ENCODE data around the gene FGD6. TPM values are rescaled to one million over a fixed set of nuclear protein-coding genes. Genes with fewer than 3 reads are reported as not detected.

The FGD6 gene
- total RNA-seq, 1 donor from 2014 or later: 5.7 TPM

DNA sequence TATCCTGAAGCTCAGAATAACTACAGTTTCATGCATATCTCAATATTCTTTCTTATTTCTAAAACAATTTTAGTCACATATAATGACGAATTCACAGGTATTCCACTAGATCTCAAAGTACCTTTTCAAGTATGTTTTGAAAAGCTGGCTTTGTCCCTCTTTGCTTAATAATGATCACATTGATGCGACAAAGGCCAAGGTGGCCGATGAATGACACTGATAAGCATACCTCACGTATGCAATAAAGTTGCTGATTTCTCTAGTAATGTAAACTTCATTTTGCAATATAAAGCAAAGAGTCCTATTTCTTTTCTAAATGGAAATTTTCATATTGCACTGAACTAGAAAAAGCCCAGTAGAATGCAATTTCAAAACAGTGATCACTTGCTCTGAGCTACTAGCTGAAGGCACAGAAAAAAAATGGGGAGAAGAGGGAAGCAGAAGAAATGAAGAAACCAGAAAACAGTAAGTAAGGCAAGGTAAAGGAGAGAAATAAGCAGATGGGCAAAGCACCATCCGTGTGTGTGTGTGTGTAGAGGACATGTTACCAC, 29.3 kb downstream of the FGD6 start:
- H3K4me1 ChIP-seq (ENCODE audit: control insufficient read depth in 3 of 3, insufficient read depth in 3 of 3, low read length in 3 of 3): no peaks in the 10 kb centered on the region
- H3K9ac ChIP-seq (ENCODE audit: low read depth in 1 of 3, low read length in 3 of 3): no peak overlapping the region
- H3K36me3 ChIP-seq (ENCODE audit: control insufficient read depth in 3 of 3, insufficient read depth in 3 of 3, low read length in 3 of 3): peaks cover 0 to 3% (median 2%) of the 10 kb centered on the region in 3 donors
- no peak overlapping the region for H3K27ac ChIP-seq (ENCODE audit: low read depth, low read length)
- H3K4me3 ChIP-seq (ENCODE audit: low read length in 3 of 3): no peak overlapping the region
- H3K9me3 ChIP-seq (ENCODE audit: control insufficient read depth in 3 of 3, low read length in 3 of 3): no peaks in the 10 kb centered on the region
- no peaks in the 10 kb centered on the region for H3K27me3 ChIP-seq (ENCODE audit: control insufficient read depth in 3 of 3, insufficient read depth in 3 of 3, low read length in 3 of 3)

DNA sequence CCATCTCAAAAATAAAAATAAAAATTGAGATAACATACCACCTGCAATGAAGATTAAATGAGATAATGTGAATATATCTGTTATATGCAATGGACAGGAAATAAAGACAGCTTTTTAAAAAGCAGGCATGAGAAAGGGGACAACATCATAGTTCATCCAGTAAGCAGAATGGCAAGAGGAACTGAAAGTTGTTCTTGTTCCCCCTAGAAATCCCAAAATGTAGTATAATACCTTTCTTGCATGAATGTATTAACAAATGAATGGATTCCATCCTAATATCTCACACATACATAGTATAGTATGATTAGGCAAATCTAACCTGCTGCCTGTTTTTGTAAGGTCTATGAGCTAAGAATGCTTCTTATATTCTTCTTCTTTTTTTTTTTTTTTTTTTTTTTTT, 31.4 kb downstream of the FGD6 start:
- no peak overlapping the region for H3K27ac ChIP-seq (ENCODE audit: low read depth, low read length)
- H3K9me3 ChIP-seq (ENCODE audit: control insufficient read depth in 3 of 3, low read length in 3 of 3): no peaks in the 10 kb centered on the region
- no peaks in the 10 kb centered on the region for H3K27me3 ChIP-seq (ENCODE audit: control insufficient read depth in 3 of 3, insufficient read depth in 3 of 3, low read length in 3 of 3)
- peaks cover 0 to 3% (median 2%) of the 10 kb centered on the region in 3 donors for H3K36me3 ChIP-seq (ENCODE audit: control insufficient read depth in 3 of 3, insufficient read depth in 3 of 3, low read length in 3 of 3)
- H3K9ac ChIP-seq (ENCODE audit: low read depth in 1 of 3, low read length in 3 of 3): no peak overlapping the region
- H3K4me1 ChIP-seq (ENCODE audit: control insufficient read depth in 3 of 3, insufficient read depth in 3 of 3, low read length in 3 of 3): no peaks in the 10 kb centered on the region
- H3K4me3 ChIP-seq (ENCODE audit: low read length in 3 of 3): no peak overlapping the region

DNA sequence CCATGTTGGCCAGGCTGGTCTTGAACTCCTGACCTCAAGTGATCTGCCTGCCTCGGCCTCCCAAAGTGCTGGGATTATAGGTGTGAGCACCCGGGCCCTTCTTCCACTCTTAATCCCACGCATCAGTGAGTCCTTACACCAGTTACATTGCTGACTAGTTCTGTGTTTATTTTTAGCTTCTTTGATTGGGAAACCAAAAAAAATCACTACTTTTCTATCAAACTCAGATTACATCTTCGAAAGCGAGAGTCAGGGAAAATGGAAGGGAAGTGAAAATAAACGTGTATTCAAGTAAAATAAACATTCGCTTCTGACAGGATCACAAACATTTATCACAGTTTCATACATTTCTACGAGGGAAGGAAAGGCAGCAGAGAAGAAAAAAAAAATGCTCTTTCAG, 32.2 kb downstream of the FGD6 start:
- Histone ChIP-seq H3K9me3 (ENCODE audit: control insufficient read depth in 3 of 3, low read length in 3 of 3) (no peaks in the 10 kb centered on the region), H3K27me3 (ENCODE audit: control insufficient read depth in 3 of 3, insufficient read depth in 3 of 3, low read length in 3 of 3) (no peaks in the 10 kb centered on the region), H3K4me3 (ENCODE audit: low read length in 3 of 3) (no peak overlapping the region), H3K9ac (ENCODE audit: low read depth in 1 of 3, low read length in 3 of 3) (no peak overlapping the region), H3K4me1 (ENCODE audit: control insufficient read depth in 3 of 3, insufficient read depth in 3 of 3, low read length in 3 of 3) (no peaks in the 10 kb centered on the region), H3K36me3 (ENCODE audit: control insufficient read depth in 3 of 3, insufficient read depth in 3 of 3, low read length in 3 of 3) (peaks cover 0 to 3% (median 2%) of the 10 kb centered on the region in 3 donors), H3K27ac (ENCODE audit: low read depth, low read length) (no peak overlapping the region)

DNA sequence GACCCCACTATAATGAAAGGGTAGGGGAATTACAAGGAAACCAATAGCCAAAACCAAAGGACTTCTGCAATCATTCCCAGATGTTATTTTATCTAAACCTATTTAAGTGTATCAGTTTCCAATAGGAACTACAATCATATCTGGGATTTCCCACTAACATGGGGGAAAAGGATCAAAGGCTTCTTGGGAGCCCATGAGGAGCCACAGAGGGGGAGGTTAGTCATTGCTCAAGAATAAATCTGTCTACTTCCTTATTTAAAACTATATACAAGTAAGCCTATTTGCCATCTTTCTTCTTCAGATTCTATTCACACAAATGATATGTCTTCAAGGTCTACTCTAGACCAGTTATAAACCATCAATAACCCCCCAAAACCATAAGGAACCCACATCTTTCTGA, 33.1 kb downstream of the FGD6 start:
- Histone ChIP-seq H3K9me3 (ENCODE audit: control insufficient read depth in 3 of 3, low read length in 3 of 3) (no peaks in the 10 kb centered on the region), H3K27me3 (ENCODE audit: control insufficient read depth in 3 of 3, insufficient read depth in 3 of 3, low read length in 3 of 3) (no peaks in the 10 kb centered on the region), H3K9ac (ENCODE audit: low read depth in 1 of 3, low read length in 3 of 3) (no peak overlapping the region), H3K4me3 (ENCODE audit: low read length in 3 of 3) (no peak overlapping the region), H3K4me1 (ENCODE audit: control insufficient read depth in 3 of 3, insufficient read depth in 3 of 3, low read length in 3 of 3) (no peaks in the 10 kb centered on the region), H3K27ac (ENCODE audit: low read depth, low read length) (no peak overlapping the region), H3K36me3 (ENCODE audit: control insufficient read depth in 3 of 3, insufficient read depth in 3 of 3, low read length in 3 of 3) (peaks cover 0 to 3% (median under 1%) of the 10 kb centered on the region in 3 donors)

DNA sequence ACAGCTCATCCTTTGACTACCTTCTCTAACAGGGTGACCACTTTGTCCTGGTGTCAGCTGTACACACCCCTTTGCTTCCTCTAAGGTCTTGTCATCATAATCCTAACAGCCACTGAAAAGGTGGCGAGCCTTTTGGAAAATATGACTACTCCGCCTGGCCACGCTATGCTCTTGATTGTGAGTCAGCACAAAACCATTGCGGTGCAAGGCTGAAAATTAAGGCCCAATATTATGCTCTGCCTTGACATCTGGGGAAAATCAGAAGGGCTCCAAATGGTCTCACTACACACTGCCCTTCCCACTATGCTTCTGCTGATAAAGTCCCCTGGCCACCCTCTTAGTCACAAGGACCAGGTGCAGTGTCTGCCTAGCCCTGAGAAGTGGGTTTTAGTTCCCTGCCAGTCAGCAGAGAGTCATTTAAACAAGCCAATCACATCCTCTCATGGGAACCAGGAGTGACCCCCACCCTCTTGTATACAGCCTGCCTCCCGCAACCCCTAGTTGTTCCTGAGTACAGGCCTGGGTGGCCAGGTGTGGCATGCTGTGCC, 34.3 kb downstream of the FGD6 start:
- Histone ChIP-seq H3K9ac (ENCODE audit: low read depth in 1 of 3, low read length in 3 of 3) (no peak overlapping the region), H3K27me3 (ENCODE audit: control insufficient read depth in 3 of 3, insufficient read depth in 3 of 3, low read length in 3 of 3) (no peaks in the 10 kb centered on the region), H3K9me3 (ENCODE audit: control insufficient read depth in 3 of 3, low read length in 3 of 3) (no peaks in the 10 kb centered on the region), H3K4me1 (ENCODE audit: control insufficient read depth in 3 of 3, insufficient read depth in 3 of 3, low read length in 3 of 3) (no peaks in the 10 kb centered on the region), H3K36me3 (ENCODE audit: control insufficient read depth in 3 of 3, insufficient read depth in 3 of 3, low read length in 3 of 3) (peaks cover 0 to 3% (median 0%) of the 10 kb centered on the region in 3 donors), H3K4me3 (ENCODE audit: low read length in 3 of 3) (no peak overlapping the region), H3K27ac (ENCODE audit: low read depth, low read length) (no peak overlapping the region)

DNA sequence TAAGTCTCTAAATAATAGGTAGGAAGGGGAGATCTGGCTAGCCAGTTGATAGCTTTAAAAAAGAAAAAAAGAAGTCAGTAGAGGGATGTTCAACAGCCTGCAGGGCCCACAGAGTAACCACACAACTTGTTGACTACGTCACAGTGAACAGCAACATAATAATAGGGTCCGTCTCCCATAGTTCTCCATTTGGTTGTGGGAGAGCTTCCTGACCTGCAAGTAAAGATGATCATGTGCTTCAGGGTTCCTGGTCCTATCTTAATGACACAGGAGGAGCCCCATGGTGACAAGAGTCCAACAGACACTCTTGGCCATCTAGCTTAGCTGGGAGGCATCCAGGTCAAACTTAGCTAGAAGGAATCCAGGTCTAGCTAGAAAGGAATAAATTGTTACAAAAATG, 36.2 kb downstream of the FGD6 start:
- no peak overlapping the region for H3K4me3 ChIP-seq (ENCODE audit: low read length in 3 of 3)
- H3K9ac ChIP-seq (ENCODE audit: low read depth in 1 of 3, low read length in 3 of 3): no peak overlapping the region
- no peak overlapping the region for H3K27ac ChIP-seq (ENCODE audit: low read depth, low read length)
- H3K27me3 ChIP-seq (ENCODE audit: control insufficient read depth in 3 of 3, insufficient read depth in 3 of 3, low read length in 3 of 3): no peaks in the 10 kb centered on the region
- H3K36me3 ChIP-seq (ENCODE audit: control insufficient read depth in 3 of 3, insufficient read depth in 3 of 3, low read length in 3 of 3): peaks cover 0 to 3% (median 0%) of the 10 kb centered on the region in 3 donors
- no peaks in the 10 kb centered on the region for H3K9me3 ChIP-seq (ENCODE audit: control insufficient read depth in 3 of 3, low read length in 3 of 3)
- no peaks in the 10 kb centered on the region for H3K4me1 ChIP-seq (ENCODE audit: control insufficient read depth in 3 of 3, insufficient read depth in 3 of 3, low read length in 3 of 3)

DNA sequence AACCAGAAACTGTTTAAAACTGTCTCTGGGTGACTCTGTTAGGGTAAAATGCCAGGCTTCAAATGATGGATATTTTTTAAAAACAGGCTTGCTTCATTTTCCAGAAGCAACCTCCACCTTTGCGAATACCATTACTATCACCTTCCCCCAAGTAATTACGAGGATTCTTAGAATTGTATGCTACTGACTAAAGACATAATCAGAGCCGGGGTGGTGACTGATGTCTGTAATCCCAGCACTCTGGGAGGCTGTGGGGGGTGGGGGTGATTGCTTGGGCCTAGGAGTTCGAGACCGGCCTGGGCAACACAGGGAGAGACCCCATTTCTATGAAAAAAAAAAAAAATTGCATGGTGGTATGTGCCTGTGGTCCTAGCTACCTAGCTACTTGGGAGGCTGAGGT, 38.3 kb downstream of the FGD6 start:
- Histone ChIP-seq H3K9me3 (ENCODE audit: control insufficient read depth in 3 of 3, low read length in 3 of 3) (no peaks in the 10 kb centered on the region), H3K4me1 (ENCODE audit: control insufficient read depth in 3 of 3, insufficient read depth in 3 of 3, low read length in 3 of 3) (peaks cover 0 to under 1% (median under 1%) of the 10 kb centered on the region in 3 donors), H3K27ac (ENCODE audit: low read depth, low read length) (no peak overlapping the region), H3K4me3 (ENCODE audit: low read length in 3 of 3) (no peak overlapping the region), H3K27me3 (ENCODE audit: control insufficient read depth in 3 of 3, insufficient read depth in 3 of 3, low read length in 3 of 3) (no peaks in the 10 kb centered on the region), H3K36me3 (ENCODE audit: control insufficient read depth in 3 of 3, insufficient read depth in 3 of 3, low read length in 3 of 3) (peaks cover 0 to 3% (median 0%) of the 10 kb centered on the region in 3 donors), H3K9ac (ENCODE audit: low read depth in 1 of 3, low read length in 3 of 3) (no peak overlapping the region)

DNA sequence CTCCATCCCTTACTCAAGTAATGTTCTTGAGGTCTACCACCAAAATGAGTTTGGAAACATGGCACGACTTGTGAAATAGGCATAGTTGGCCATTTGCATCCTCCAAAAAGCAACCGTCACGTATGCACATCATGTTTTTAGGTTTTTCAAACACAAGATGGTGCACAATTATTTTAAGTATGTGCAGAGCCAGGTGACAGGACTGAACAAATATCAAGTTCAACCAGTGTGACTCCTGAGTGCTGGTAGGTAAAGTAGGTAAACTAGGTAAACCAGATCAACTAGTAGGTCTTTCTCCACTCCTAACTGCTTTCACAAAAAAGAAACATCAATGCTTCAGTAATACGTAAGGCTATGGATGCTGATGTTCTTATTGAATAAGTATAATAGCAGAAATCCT, 39.1 kb downstream of the FGD6 start:
- no peaks in the 10 kb centered on the region for H3K9me3 ChIP-seq (ENCODE audit: control insufficient read depth in 3 of 3, low read length in 3 of 3)
- H3K27ac ChIP-seq (ENCODE audit: low read depth, low read length): no peak overlapping the region
- no peak overlapping the region for H3K4me3 ChIP-seq (ENCODE audit: low read length in 3 of 3)
- H3K27me3 ChIP-seq (ENCODE audit: control insufficient read depth in 3 of 3, insufficient read depth in 3 of 3, low read length in 3 of 3): no peaks in the 10 kb centered on the region
- H3K4me1 ChIP-seq (ENCODE audit: control insufficient read depth in 3 of 3, insufficient read depth in 3 of 3, low read length in 3 of 3): peaks cover 8 to 10% (median 9%) of the 10 kb centered on the region in 3 donors
- no peaks in the 10 kb centered on the region for H3K36me3 ChIP-seq (ENCODE audit: control insufficient read depth in 3 of 3, insufficient read depth in 3 of 3, low read length in 3 of 3)
- H3K9ac ChIP-seq (ENCODE audit: low read depth in 1 of 3, low read length in 3 of 3): no peak overlapping the region

DNA sequence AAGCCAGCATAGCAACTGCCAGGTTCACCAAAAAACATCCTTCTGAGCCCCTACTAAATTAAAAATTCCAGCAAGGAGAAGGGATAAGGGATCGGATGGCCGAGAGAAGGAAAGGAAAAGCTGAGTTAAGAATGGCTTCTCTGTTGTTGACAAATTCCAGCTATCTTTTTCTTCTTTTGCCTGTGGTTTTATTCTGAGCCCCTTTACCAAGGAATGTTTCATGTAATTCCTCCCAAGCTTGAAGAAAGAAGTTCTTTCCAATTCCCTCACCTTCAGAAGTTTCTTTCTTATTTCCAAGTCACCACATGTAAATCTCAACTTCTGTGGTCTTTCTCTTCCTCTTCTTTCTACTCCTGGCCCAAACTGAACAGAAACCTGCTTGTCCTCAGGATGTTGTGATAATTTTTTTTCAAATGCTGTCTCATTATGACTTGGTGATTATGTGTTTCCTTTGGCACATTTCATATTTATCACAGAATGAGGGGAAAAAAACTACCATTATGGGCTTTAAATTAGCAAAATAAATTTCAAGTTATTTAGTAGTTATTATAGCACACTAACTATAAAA, 40.0 kb downstream of the FGD6 start:
- Histone ChIP-seq H3K9me3 (ENCODE audit: control insufficient read depth in 3 of 3, low read length in 3 of 3) (no peaks in the 10 kb centered on the region), H3K36me3 (ENCODE audit: control insufficient read depth in 3 of 3, insufficient read depth in 3 of 3, low read length in 3 of 3) (no peaks in the 10 kb centered on the region), H3K27ac (ENCODE audit: low read depth, low read length) (no peak overlapping the region), H3K4me1 (ENCODE audit: control insufficient read depth in 3 of 3, insufficient read depth in 3 of 3, low read length in 3 of 3) (peaks cover 9 to 11% (median 10%) of the 10 kb centered on the region in 3 donors), H3K4me3 (ENCODE audit: low read length in 3 of 3) (no peak overlapping the region), H3K27me3 (ENCODE audit: control insufficient read depth in 3 of 3, insufficient read depth in 3 of 3, low read length in 3 of 3) (no peaks in the 10 kb centered on the region), H3K9ac (ENCODE audit: low read depth in 1 of 3, low read length in 3 of 3) (no peak overlapping the region)

DNA sequence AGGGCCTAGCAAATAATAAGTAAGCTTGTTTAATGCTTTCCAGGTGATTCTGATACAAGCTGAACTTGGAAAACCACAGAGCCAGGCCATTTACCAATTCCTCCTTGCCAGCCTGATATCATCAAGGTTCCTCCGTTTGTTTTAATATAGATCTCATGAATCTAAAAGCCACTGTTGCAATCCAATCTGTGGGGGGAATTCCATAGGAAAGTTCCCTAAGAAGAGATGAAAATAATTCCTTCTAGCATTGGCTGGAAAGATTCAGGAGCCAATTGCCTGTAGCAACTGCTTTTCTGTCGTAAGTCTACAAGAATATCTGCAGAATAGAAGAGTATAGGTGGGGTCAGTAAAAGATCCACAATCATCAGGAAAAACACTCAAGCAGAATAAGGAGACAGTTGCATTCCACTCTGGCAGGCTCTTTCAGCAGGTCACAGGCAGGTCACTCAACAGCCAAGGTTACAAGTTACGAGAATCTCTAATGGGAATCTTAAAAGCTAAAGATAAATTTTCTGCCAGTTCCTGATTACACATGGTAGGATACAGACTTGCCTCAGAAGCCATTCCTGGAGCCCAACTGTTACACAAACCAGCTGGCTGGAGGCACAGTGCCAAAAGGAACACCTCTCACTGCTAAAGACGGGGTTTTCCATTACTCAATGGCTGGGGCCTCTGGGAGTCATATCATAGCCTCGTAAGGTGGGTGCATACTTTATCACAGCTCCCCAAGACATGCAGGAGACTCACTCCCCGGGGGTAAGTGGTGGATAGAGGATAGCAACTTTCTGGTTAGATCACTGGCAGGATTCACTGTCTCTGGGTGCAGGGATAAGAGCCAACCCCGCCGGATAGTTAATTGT, 43.6 kb downstream of the FGD6 start:
- Histone ChIP-seq H3K27me3 (ENCODE audit: control insufficient read depth in 3 of 3, insufficient read depth in 3 of 3, low read length in 3 of 3) (no peaks in the 10 kb centered on the region), H3K27ac (ENCODE audit: low read depth, low read length) (no peak overlapping the region), H3K9ac (ENCODE audit: low read depth in 1 of 3, low read length in 3 of 3) (no peak overlapping the region), H3K4me1 (ENCODE audit: control insufficient read depth in 3 of 3, insufficient read depth in 3 of 3, low read length in 3 of 3) (peaks cover 9 to 11% (median 10%) of the 10 kb centered on the region in 3 donors), H3K4me3 (ENCODE audit: low read length in 3 of 3) (no peak overlapping the region), H3K9me3 (ENCODE audit: control insufficient read depth in 3 of 3, low read length in 3 of 3) (no peaks in the 10 kb centered on the region), H3K36me3 (ENCODE audit: control insufficient read depth in 3 of 3, insufficient read depth in 3 of 3, low read length in 3 of 3) (peaks cover 0 to 2% (median 0%) of the 10 kb centered on the region in 3 donors)

Data from skeletal muscle tissue (tissue), 4 donors.